SK-N-SH treated with all-trans-retinoic acid at 6 μM for 48 hours (cell line): Measurements from ENCODE around the gene SOCS1.
A peak's percentile ranks its signal among the peaks of the same experiment; 100 is the strongest.

Experiments used
- ATAC-seq: fragments of 200-7000 bp; cut with Tn5 transposase; 3 replicates; pipeline ENCODE4 v1.9.1; 2020; ENCODE audit warnings: mild to moderate bottlenecking, moderate library complexity
- ARNTL ChIP-seq: fragments of 450-650 bp; formaldehyde crosslinking; IDR thresholded peaks from 2 replicates; pipeline ENCODE4 v1.5.0; 2020; ENCODE audit warnings: low read depth, mild to moderate bottlenecking, moderate library complexity, borderline replicate concordance
- BACH2 ChIP-seq: fragments of 250-450 bp; sonication (Bioruptor Pico); IDR thresholded peaks from 2 replicates; pipeline ENCODE4 v1.9.0; 2021; ENCODE audit warnings: mild to moderate bottlenecking, borderline replicate concordance
- CREB5 ChIP-seq: fragments of 250-450 bp; sonication (Bioruptor Pico); IDR thresholded peaks from 2 replicates; pipeline ENCODE4 v1.5.1; 2020; ENCODE audit warnings: low read depth, mild to moderate bottlenecking, moderate library complexity
- CSDC2 ChIP-seq: fragments of 250-450 bp; sonication (Bioruptor Pico); IDR thresholded peaks from 2 replicates; pipeline ENCODE4 v1.5.0; 2020; ENCODE audit warnings: mild to moderate bottlenecking, moderate library complexity
- CSRNP3 ChIP-seq: fragments of 250-450 bp; sonication (Bioruptor Pico); IDR thresholded peaks from 2 replicates; pipeline ENCODE4 v1.5.1; 2021; ENCODE audit warnings: mild to moderate bottlenecking, moderate library complexity
- GLIS3 ChIP-seq: fragments of 250-450 bp; sonication (Bioruptor Pico); IDR thresholded peaks from 2 replicates; pipeline ENCODE4 v1.5.0; 2020; ENCODE audit warnings: mild to moderate bottlenecking, moderate library complexity
- ISL1 ChIP-seq: fragments of 250-450 bp; sonication (Bioruptor Pico); IDR thresholded peaks from 2 replicates; pipeline ENCODE4 v2.1.2; 2022; ENCODE audit warnings: mild to moderate bottlenecking, moderate library complexity
- OSR1 ChIP-seq: fragments of 250-450 bp; sonication (Bioruptor Pico); IDR thresholded peaks from 2 replicates; pipeline ENCODE4 v1.8.0; 2022; ENCODE audit warnings: moderate library complexity, mild to moderate bottlenecking, inconsistent platforms
- PATZ1 ChIP-seq: fragments of 250-450 bp; sonication (Bioruptor Pico); IDR thresholded peaks from 2 replicates; pipeline ENCODE4 v1.8.0; 2020; ENCODE audit warnings: mild to moderate bottlenecking, moderate library complexity, borderline replicate concordance
- POU6F1 ChIP-seq: fragments of 250-450 bp; sonication (Bioruptor Pico); IDR thresholded peaks from 2 replicates; pipeline ENCODE4 v1.8.0; 2021; ENCODE audit warnings: low read depth, mild to moderate bottlenecking, moderate library complexity, borderline replicate concordance
- PPARA ChIP-seq: fragments of 250-450 bp; sonication (Bioruptor Pico); IDR thresholded peaks from 2 replicates; pipeline ENCODE4 v1.5.0; 2020; ENCODE audit warnings: mild to moderate bottlenecking, borderline replicate concordance
- RARB ChIP-seq: fragments of 250-450 bp; sonication (Bioruptor Pico); IDR thresholded peaks from 2 replicates; pipeline ENCODE4 v1.8.0; 2021; ENCODE audit warnings: mild to moderate bottlenecking, moderate library complexity
- SNAI2 ChIP-seq: fragments of 250-450 bp; sonication (Bioruptor Pico); IDR thresholded peaks from 2 replicates; pipeline ENCODE4 v1.5.0; 2020; ENCODE audit warnings: mild to moderate bottlenecking, moderate library complexity
- TCF4 ChIP-seq: fragments of 250-450 bp; sonication (Bioruptor Pico); IDR thresholded peaks from 2 replicates; pipeline ENCODE4 v1.8.0; 2021; ENCODE audit warnings: mild to moderate bottlenecking, moderate library complexity, borderline replicate concordance
- TOX ChIP-seq: fragments of 250-450 bp; sonication (Bioruptor Pico); IDR thresholded peaks from 2 replicates; pipeline ENCODE4 v1.8.0; 2021; ENCODE audit warnings: mild to moderate bottlenecking, moderate library complexity, borderline replicate concordance
- TSHZ2 ChIP-seq: fragments of 250-450 bp; sonication (Bioruptor Pico); IDR thresholded peaks from 2 replicates; pipeline ENCODE4 v1.5.0; 2020; ENCODE audit warnings: mild to moderate bottlenecking, moderate library complexity
- ZC3H10 ChIP-seq: fragments of 250-450 bp; sonication (Bioruptor Pico); IDR thresholded peaks from 2 replicates; pipeline ENCODE4 v1.5.1; 2021; ENCODE audit warnings: mild to moderate bottlenecking, moderate library complexity
- ZFP3 ChIP-seq: fragments of 250-450 bp; sonication (Bioruptor Pico); IDR thresholded peaks from 2 replicates; pipeline ENCODE4 v1.5.0; 2020; ENCODE audit warnings: mild to moderate bottlenecking, moderate library complexity
- ZNF565 ChIP-seq: fragments of 450-650 bp; formaldehyde crosslinking; conservative IDR thresholded peaks from 2 replicates; pipeline ENCODE4 v1.5.0; 2020; ENCODE audit warnings: low read depth, mild to moderate bottlenecking, moderate library complexity
- ZNF70 ChIP-seq: fragments of 450-650 bp; formaldehyde crosslinking; IDR thresholded peaks from 2 replicates; pipeline ENCODE4 v1.5.0; 2020; ENCODE audit warnings: mild to moderate bottlenecking, moderate library complexity
- ZNF8 ChIP-seq: fragments of 450-650 bp; formaldehyde crosslinking; IDR thresholded peaks from 2 replicates; pipeline ENCODE4 v1.5.0; 2020; ENCODE audit warnings: mild to moderate bottlenecking, moderate library complexity

The SOCS1 gene

GRCh38 chr16:11296351-11296705, 40.3 kb upstream of the SOCS1 start:
- ATAC-seq, result no peak
- no peak for TF ChIP-seq ISL1 (CRISPR knock-in tag)
- TF ChIP-seq ZFP3, result peak; percentile 99
- TF ChIP-seq, all 23 proteins: peak for 1

- TF ChIP-seq CSRNP3 (CRISPR knock-in tag) (no peak), CREB5 (CRISPR knock-in tag) (no peak), OSR1 (CRISPR knock-in tag) (no peak), ZNF565 (CRISPR knock-in tag) (no peak), ZFP3 (no peak), PPARA (CRISPR knock-in tag) (no peak), BACH2 (CRISPR knock-in tag) (no peak), ISL1 (CRISPR knock-in tag) (no peak), TOX (CRISPR knock-in tag) (no peak), PATZ1 (CRISPR knock-in tag) (no peak)
Measured at GRCh38 chr16:11295672-11296071, 39.7 kb upstream of the SOCS1 start.

GRCh38 chr16:11292076-11292748, 36.2 kb upstream of the SOCS1 start:
- no peak for ATAC-seq
- TF ChIP-seq TSHZ2 (CRISPR knock-in tag), result no peak
- TF ChIP-seq BACH2 (CRISPR knock-in tag), result no peak
- TF ChIP-seq OSR1 (CRISPR knock-in tag), result no peak
- no peak for TF ChIP-seq CSDC2 (CRISPR knock-in tag)
- no peak for TF ChIP-seq GLIS3 (CRISPR knock-in tag)
- no peak for TF ChIP-seq POU6F1
- TF ChIP-seq PPARA (CRISPR knock-in tag), result no peak
- no peak for TF ChIP-seq ZNF70
- TF ChIP-seq RARB, result no peak
- TF ChIP-seq CSRNP3 (CRISPR knock-in tag), result no peak
- no peak for TF ChIP-seq TCF4 (CRISPR knock-in tag)
- TF ChIP-seq ZC3H10 (CRISPR knock-in tag), result no peak
- TF ChIP-seq SNAI2, result no peak
- no peak for TF ChIP-seq PATZ1 (CRISPR knock-in tag)
- TF ChIP-seq ARNTL (CRISPR knock-in tag), result no peak
- no peak for TF ChIP-seq TOX (CRISPR knock-in tag)
- no peak for TF ChIP-seq ZNF8
- no peak for TF ChIP-seq ISL1 (CRISPR knock-in tag)
- no peak for TF ChIP-seq ZNF565 (CRISPR knock-in tag)

More at GRCh38 chr16:11295672-11296071, 39.7 kb upstream of the SOCS1 start:
- ATAC-seq, result no peak
